PC-3 (cell line): Measurements from ENCODE around the gene SHROOM3. TPM values are rescaled to one million over a fixed set of nuclear protein-coding genes. Genes with fewer than 3 reads are reported as not detected.
A peak's percentile ranks its signal among the peaks of the same experiment; 100 is the strongest.

Experiments used
- ATAC-seq: fragments of 200-7000 bp; cut with Tn5 transposase; 2 replicates; pipeline ENCODE4 v1.9.1; 2020; ENCODE audit warnings: mild to moderate bottlenecking, moderate library complexity
- BruUV-seq: library from RNA; stranded (reverse); fragments of 400-500 nt; replicated peaks from 2 replicates; lab custom pipeline; 2021; lab: Mats Ljungman, UMichigan
- CTCF ChIA-PET: fragments of 300-600 bp; sonication (Branson Sonifier 250); formaldehyde crosslinking; loops from one replicate; lab custom pipeline; 2022; ENCODE audit warnings: antibody characterized with exemption; lab: Charles Lee
- POLR2A ChIA-PET: fragments of 300-600 bp; sonication (Branson Sonifier 250); formaldehyde crosslinking; loops from one replicate; lab custom pipeline; 2022; ENCODE audit warnings: antibody characterized with exemption; ENCODE audit not compliant: unreplicated experiment; lab: Charles Lee
- DNase-seq: peaks from one replicate; pipeline ENCODE4 v3.0.0-alpha.2; 2015
- H2AFZ ChIP-seq: fragments of 300-600 bp; sonication (generic); 2 replicates; pipeline ENCODE4 v1.6.0; 2016; ENCODE audit warnings: antibody characterized with exemption, low read length
- H3F3A ChIP-seq: fragments of 300-600 bp; sonication (generic); one replicate; pipeline ENCODE4 v1.6.0; 2017; ENCODE audit warnings: antibody characterized with exemption, low read length, control low read depth, mild to moderate bottlenecking; ENCODE audit not compliant: unreplicated experiment
- H3K27ac ChIP-seq: fragments of 300-600 bp; sonication (generic); 2 replicates; pipeline ENCODE4 v1.5.1; 2016; ENCODE audit warnings: mild to moderate bottlenecking, low read length
- H3K27me3 ChIP-seq: fragments of 300-600 bp; sonication (generic); 2 replicates; pipeline ENCODE4 v1.6.1; 2016; ENCODE audit warnings: low read length, mixed read lengths
- H3K36me3 ChIP-seq: fragments of 300-600 bp; sonication (generic); 2 replicates; pipeline ENCODE4 v1.6.1; 2016; ENCODE audit warnings: low read depth, mixed run types, low read length, mixed read lengths
- H3K4me1 ChIP-seq: fragments of 300-600 bp; sonication (generic); 2 replicates; pipeline ENCODE4 v1.5.1; 2016; ENCODE audit warnings: low read length; ENCODE audit not compliant: insufficient read depth
- H3K4me2 ChIP-seq: fragments of 300-600 bp; sonication (generic); 2 replicates; pipeline ENCODE4 v1.6.0; 2016; ENCODE audit warnings: low read length
- H3K4me3 ChIP-seq: fragments of 300-600 bp; sonication (generic); 2 replicates; pipeline ENCODE4 v1.5.1; 2016; ENCODE audit warnings: mild to moderate bottlenecking, low read length, mixed read lengths
- H3K79me2 ChIP-seq: fragments of 300-600 bp; sonication (generic); 2 replicates; pipeline ENCODE4 v1.6.1; 2017; ENCODE audit warnings: low read length, mixed read lengths
- H3K9ac ChIP-seq: fragments of 300-600 bp; sonication (generic); 2 replicates; pipeline ENCODE4 v1.6.0; 2016; ENCODE audit warnings: mild to moderate bottlenecking, low read length
- H3K9me2 ChIP-seq: fragments of 300-600 bp; sonication (generic); replicated peaks from 2 replicates; pipeline ENCODE4 v1.6.1; 2016; ENCODE audit warnings: mixed run types, low read length, mixed read lengths
- H3K9me3 ChIP-seq: fragments of 300-600 bp; sonication (generic); 2 replicates; pipeline ENCODE4 v1.6.1; 2016; ENCODE audit warnings: low read length, mixed read lengths
- H4K20me1 ChIP-seq: fragments of 300-600 bp; sonication (generic); 2 replicates; pipeline ENCODE4 v1.6.1; 2016; ENCODE audit warnings: low read length, mixed read lengths
- CTCF ChIP-seq: fragments of 300-600 bp; sonication (generic); conservative IDR thresholded peaks from 2 replicates; pipeline ENCODE4 v1.5.1; 2017; ENCODE audit warnings: antibody characterized with exemption, low read depth, mild to moderate bottlenecking, low read length
- EZH2 ChIP-seq: fragments of 300-600 bp; sonication (generic); IDR thresholded peaks from one replicate; pipeline ENCODE4 v1.6.1; 2017; ENCODE audit warnings: antibody characterized with exemption, mild to moderate bottlenecking, low read length; ENCODE audit not compliant: unreplicated experiment
- EZH2phosphoT487 ChIP-seq: fragments of 300-600 bp; sonication (generic); IDR thresholded peaks from 2 replicates; pipeline ENCODE4 v1.6.1; 2018; ENCODE audit warnings: mild to moderate bottlenecking, antibody characterized with exemption, low read length, borderline replicate concordance
- intact Hi-C: fragments of 100-400 bp; cut with micrococcal nuclease; formaldehyde crosslinking; loops from 2 replicates; pipeline ENCODE4 v1.9.0; 2023
- total RNA-seq: library from RNA; depleted of rRNA; stranded (reverse); fragments of >200 nt; gene quantifications from 2 replicates; pipeline ENCODE4 v1.2.3, GENCODE V29; 2014

The SHROOM3 gene
- total RNA-seq, 1 experiment from 2014 or later, result 27.8 TPM

- Histone ChIP-seq H2AFZ (no peak overlapping the region), H3K4me3 (no peak overlapping the region), H3K4me2 (peak overlapping the region; percentile 49), H4K20me1 (no peaks in the 10 kb centered on the region), H3K9me3 (no peaks in the 10 kb centered on the region), H3K4me1 (peaks cover 53% of the 10 kb centered on the region), H3K27me3 (no peaks in the 10 kb centered on the region), H3K27ac (peak overlapping the region; percentile 34), H3F3A (no peaks in the 10 kb centered on the region), H3K9ac (no peak overlapping the region), H3K36me3 (no peaks in the 10 kb centered on the region), H3K9me2 (no peaks in the 10 kb centered on the region), H3K79me2 (peaks cover 8% of the 10 kb centered on the region)
- intact Hi-C loops, result loop anchor here (5.0 kb wide), 2 partner anchors 78 to 102 kb away; no protein-coding TSS in a partner anchor
- ChIA-PET POLR2A (interaction anchor here (0.7 kb wide), 1 partner anchor 114 kb away, joined by 3 read pairs; no protein-coding TSS in a partner anchor), CTCF (no interaction called here)
- DNase-seq, result peak; percentile 65
- no peak for TF ChIP-seq EZH2
- no peak for TF ChIP-seq CTCF
- TF ChIP-seq EZH2phosphoT487, result no peak
- ATAC-seq, result no peak
- no TSS peak for BruUV-seq
Measured at GRCh38 chr4:76589872-76590797, 155.1 kb downstream of the SHROOM3 start.

- Histone ChIP-seq H3K4me3 (no peak overlapping the region), H3K9ac (no peak overlapping the region), H3K27ac (no peak overlapping the region), H3F3A (no peaks in the 10 kb centered on the region), H3K27me3 (no peaks in the 10 kb centered on the region), H3K79me2 (peaks cover 8% of the 10 kb centered on the region), H3K4me2 (no peak overlapping the region), H2AFZ (no peak overlapping the region), H3K9me3 (no peaks in the 10 kb centered on the region), H3K9me2 (no peaks in the 10 kb centered on the region), H3K4me1 (peaks cover 47% of the 10 kb centered on the region), H3K36me3 (no peaks in the 10 kb centered on the region), H4K20me1 (no peaks in the 10 kb centered on the region)
- ATAC-seq (no peak), DNase-seq (no peak)
- intact Hi-C loops, result no loop called here
- BruUV-seq, result no TSS peak
- POLR2A ChIA-PET, result no interaction called here
- TF ChIP-seq EZH2 (no peak), CTCF (no peak), EZH2phosphoT487 (no peak)
- CTCF ChIA-PET, result no interaction called here
Measured at GRCh38 chr4:76590798-76591281, 155.8 kb downstream of the SHROOM3 start.

- Histone ChIP-seq H3K9me2 (no peaks in the 10 kb centered on the region), H3K4me2 (no peak overlapping the region), H3K4me1 (peaks cover 40% of the 10 kb centered on the region), H3K79me2 (peaks cover 5% of the 10 kb centered on the region), H3K27me3 (no peaks in the 10 kb centered on the region), H2AFZ (no peak overlapping the region), H3K9ac (no peak overlapping the region), H3K36me3 (no peaks in the 10 kb centered on the region), H3K4me3 (no peak overlapping the region), H3K9me3 (no peaks in the 10 kb centered on the region), H4K20me1 (no peaks in the 10 kb centered on the region), H3F3A (no peaks in the 10 kb centered on the region), H3K27ac (no peak overlapping the region)
- no peak for TF ChIP-seq EZH2
- no peak for TF ChIP-seq CTCF
- TF ChIP-seq EZH2phosphoT487, result no peak
- ChIA-PET POLR2A (no interaction called here), CTCF (no interaction called here)
- intact Hi-C loops, result no loop called here
- BruUV-seq, result no TSS peak
- no peak for ATAC-seq
- no peak for DNase-seq
Measured at GRCh38 chr4:76591992-76592391, 157.0 kb downstream of the SHROOM3 start.
